KOPT-K1 (cell line): ENCODE measurements around the gene AK1.
"Not testable (repeated sequence)": the region's sequence is repeated elsewhere in the genome, so short reads cannot be mapped to it uniquely, and the experiment has no call there.

Experiments used
- H3K27ac ChIP-seq: fragments of 200-600 bp; sonication (generic); 2 replicates; pipeline ENCODE4 v1.5.1; 2016; ENCODE audit warnings: antibody characterized with exemption, mild to moderate bottlenecking, low read depth, low read length; ENCODE audit not compliant: poor library complexity, severe bottlenecking
- H3K36me3 ChIP-seq: fragments of 200-600 bp; sonication (generic); 2 replicates; pipeline ENCODE4 v1.5.1; 2017; ENCODE audit warnings: antibody characterized with exemption, mild to moderate bottlenecking, low read length, moderate library complexity; ENCODE audit not compliant: insufficient read depth
- H3K9me3 ChIP-seq: fragments of 200-600 bp; sonication (generic); 2 replicates; pipeline ENCODE4 v1.5.1; 2017; ENCODE audit warnings: antibody characterized with exemption, low read length, mild to moderate bottlenecking; ENCODE audit not compliant: insufficient read depth, poor library complexity, severe bottlenecking

AK1 gene

DNA sequence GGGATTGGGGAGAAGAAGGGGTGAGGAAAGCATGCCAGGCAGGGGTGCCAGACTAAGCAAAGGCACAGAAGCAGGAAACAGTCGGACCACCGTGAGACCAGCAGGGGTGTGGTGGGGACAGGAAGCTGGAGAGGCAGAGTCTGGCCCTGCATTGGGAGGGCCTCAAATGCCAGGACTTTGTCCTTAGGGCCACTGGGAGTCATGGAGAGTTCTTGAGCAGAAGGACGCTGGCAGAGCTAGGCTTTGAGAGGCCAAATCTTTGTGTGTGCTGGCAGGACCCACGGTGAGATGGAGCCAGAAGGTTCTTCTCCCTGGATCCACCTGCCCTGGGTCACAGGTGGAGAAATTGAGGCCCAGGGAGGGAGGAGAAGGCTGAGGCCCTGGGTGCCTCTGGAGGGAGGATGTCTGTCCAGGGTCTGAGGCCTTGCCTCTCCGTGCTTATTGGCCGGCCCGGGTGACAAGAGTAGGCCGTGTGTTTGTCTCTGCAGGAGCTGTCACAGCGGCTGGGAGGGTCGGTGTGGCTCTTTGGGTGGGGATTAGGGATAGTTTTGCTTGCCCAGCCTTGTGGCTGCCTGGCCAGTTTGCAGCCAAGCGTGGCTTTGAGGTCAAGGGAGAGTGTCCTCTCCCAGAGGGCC, 21.3 kb downstream of the AK1 start:
- H3K27ac ChIP-seq = no peak overlapping the region
- no peaks in the 10 kb centered on the region for H3K36me3 ChIP-seq
- H3K9me3 ChIP-seq = no peaks in the 10 kb centered on the region

DNA sequence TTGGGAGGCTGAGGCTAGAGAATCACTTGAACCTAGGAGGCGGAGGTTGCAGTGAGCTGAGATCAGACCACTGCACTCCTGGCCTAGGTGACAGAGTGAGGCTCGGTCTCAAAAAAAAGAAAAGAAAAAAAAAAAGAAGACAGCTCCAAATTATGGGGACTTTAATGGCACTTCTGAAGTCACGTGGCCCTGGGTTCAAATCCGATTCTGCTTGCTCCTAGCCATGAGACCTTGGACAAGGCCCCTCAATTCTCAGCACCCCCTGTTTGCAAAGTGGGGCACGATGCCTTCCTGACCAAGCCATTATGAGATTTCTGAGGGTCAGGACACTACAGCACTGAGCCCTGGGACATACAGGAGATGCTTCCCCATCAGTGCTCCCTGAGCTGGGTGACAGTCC, 22.0 kb downstream of the AK1 start:
- Histone ChIP-seq H3K36me3 (no peaks in the 10 kb centered on the region), H3K27ac (no peak overlapping the region)

DNA sequence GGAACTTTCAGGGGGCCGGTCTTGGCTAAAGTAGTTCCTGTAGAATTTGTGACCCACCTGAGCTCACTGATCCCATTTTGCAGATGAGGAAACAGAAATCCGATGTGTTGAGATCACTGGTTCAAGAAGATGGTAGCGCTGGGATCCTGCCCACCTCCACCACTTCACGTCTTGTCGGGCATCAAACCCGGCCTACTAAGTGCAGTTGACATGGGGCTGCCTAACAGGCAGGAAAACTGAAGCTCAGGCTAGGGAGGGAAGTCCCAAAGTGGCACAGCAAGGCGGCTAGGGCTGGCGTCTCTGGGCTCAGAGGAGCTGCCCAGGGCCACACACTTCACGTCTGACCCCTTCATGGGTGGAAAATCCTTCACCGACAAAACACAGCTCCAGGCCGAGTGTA, 22.5 kb downstream of the AK1 start:
- no peaks in the 10 kb centered on the region for H3K36me3 ChIP-seq
- H3K27ac ChIP-seq = no peak overlapping the region
- peaks cover 1% of the 10 kb centered on the region for H3K9me3 ChIP-seq

More for the DNA sequence above, 22.0 kb downstream of the AK1 start:
- no peaks in the 10 kb centered on the region for H3K9me3 ChIP-seq

DNA sequence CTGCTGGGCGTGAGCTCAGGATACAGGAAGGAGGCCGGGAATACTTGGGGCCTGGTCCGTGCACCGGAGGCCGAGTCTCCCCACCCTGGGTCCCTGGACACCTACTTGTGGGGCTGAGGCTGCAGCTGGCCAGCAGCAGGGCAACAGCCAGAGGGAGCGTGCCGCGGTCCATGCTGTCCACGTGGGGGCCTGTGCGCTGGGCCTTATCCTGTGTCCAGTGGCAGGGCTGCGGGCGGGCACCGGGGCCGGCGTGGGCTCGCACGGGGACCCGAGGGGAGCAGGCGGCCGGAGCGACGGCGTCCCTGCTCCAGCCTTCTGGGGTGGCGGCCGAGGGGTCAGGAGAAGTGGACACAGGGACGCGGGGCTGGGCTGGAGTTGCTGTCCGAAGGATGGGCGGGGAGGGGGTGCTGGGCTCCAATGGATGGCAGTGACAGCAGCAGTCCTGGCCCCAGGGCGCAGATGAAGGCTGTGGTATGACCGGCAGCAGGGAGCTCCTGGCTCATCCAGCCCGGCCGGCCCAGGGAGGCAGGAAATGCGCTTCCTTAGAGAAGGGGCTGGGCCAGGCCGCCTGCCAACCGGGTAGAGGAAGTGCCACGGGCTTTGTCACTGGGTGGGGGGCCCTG, 23.2 kb downstream of the AK1 start, which contains the start of gene ENG:
Gene ENG (minus strand): TSS at position 475 of the 623 bp plus-strand sequence. CDS start 303 bp downstream, at position 172.
- Histone ChIP-seq H3K27ac (no peak within 1 kb of the TSS), H3K36me3 (no peaks in the 10 kb centered on the region), H3K9me3 (peaks cover 8% of the 10 kb centered on the region)

DNA sequence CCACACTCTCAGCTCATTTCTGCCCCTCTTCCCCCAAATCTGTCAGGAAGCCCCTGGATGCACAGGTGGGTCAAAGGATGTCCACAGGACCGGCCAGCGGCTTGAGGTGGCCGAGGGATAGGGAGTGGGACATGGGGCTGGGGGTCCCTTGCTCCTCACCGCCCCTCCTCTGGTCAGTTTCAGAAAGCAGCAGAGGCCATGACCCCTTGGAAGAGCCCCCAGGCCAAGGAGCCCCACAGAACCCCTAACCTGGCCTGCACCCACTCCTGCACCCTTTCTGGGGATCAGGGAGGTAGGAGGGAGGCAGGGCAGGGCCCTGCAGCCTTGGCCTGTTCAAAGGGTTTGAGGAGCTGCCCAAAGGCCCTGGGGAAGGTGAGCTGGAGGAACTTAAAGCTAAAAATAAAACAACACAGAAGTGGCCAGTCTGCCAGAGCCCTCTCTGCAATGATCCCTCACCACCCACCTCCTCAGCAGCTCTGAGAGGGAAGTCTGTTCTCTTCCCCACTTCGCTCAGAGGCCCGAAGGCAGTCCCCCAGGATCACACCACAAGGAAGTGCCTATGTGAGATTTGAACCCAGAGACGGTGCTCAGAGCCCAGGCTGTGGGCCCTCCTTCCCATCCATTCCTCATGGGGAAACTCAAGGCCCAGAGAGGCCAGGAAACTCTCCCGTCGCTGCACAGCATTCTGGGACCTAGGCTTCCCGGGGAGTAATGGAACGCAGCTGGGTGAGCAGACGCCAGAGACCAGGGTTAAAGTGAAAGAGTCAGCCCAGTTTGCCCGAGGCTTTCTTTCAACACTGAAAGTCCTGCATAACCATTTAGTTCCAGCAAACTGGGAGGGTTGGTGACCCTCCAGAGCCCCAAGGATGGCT, 23.9 kb downstream of the AK1 start:
- no peak overlapping the region for H3K27ac ChIP-seq
- H3K36me3 ChIP-seq = no peaks in the 10 kb centered on the region
- peaks cover 14% of the 10 kb centered on the region for H3K9me3 ChIP-seq

DNA sequence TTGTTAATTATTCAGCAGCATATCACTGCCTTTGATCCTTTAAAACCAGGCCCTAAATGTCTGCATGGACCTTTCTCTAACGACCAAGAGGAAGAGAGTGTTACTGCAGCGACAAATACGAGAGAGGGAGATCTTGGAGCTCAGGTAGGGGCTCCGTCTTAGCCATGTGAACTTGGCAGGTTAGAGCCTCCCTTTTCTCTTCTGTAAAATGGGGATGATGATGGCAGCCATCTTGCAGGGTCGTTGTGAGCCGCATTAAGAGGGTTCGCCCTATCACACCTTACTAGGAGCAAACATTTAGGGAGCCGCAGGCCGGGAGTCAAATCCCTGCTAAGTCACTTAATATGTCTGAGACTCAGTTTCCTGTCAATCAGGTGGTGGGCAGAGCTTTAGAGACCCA, 24.6 kb downstream of the AK1 start:
- Histone ChIP-seq H3K9me3 (peaks cover 14% of the 10 kb centered on the region), H3K36me3 (no peaks in the 10 kb centered on the region), H3K27ac (no peak overlapping the region)

DNA sequence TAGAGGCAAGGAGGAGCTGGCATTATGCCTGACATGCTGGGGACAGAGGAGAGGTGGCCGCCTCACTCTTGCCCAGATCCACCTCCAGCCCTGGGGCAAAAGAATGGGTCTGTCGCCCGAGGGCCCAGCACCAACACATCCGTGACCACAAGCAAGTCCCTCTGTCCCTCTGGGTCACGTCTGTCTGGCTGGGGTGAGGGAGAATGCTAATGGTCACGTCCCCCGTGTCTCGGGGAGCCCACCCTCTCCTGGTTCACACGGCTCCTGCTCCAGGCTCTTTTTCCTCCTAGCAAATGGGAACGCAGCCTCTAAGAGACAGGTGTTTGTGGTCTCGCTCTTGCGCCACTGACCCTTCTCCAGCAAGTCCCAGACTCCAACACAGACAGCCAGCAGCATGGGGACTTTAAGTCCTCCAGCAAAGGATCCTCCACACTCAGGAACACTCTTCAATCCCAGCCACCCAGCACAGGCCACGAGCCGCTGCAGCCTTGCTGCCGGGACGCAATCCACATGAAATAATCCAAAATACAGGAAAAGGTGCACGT, 27.1 kb downstream of the AK1 start:
- H3K27ac ChIP-seq = no peak overlapping the region
- no peaks in the 10 kb centered on the region for H3K36me3 ChIP-seq
- peaks cover 14% of the 10 kb centered on the region for H3K9me3 ChIP-seq

DNA sequence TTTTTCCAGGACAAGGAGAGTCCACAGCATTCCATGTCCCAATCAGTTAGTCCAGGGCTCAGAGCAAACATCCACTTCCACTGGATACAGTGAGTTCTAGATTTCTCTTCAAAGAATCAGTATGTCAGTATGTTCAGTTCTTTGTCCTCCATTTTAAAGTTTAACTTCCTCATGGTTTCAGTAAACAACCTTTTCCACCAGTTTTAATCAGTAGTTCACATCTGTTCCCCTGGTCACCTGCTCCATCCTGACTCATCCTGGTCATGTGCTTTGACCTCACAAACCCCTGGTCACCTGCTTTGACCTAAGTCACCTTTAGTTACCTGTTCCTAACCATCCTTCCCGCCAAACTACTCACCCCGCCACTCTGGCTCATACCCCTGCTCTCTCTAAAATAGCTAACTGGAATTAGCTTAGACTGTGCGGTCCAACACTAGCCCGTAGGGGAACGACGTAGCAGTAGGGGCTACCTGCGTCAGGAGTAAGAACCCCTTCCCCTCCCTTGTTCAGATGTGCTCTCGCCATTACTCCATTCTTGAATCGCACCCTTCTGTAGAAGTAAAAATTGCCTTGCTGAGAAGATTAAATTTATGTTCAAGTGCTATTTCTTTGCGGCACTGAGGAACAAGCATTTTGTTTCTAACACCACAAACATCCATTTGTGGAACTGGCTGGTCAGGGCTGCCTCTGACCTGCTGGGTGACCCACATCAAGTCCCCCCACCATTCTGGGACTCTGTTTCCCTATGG, 28.5 kb downstream of the AK1 start:
- H3K36me3 ChIP-seq = no peaks in the 10 kb centered on the region
- H3K27ac ChIP-seq = no peak overlapping the region
- peaks cover 14% of the 10 kb centered on the region for H3K9me3 ChIP-seq

DNA sequence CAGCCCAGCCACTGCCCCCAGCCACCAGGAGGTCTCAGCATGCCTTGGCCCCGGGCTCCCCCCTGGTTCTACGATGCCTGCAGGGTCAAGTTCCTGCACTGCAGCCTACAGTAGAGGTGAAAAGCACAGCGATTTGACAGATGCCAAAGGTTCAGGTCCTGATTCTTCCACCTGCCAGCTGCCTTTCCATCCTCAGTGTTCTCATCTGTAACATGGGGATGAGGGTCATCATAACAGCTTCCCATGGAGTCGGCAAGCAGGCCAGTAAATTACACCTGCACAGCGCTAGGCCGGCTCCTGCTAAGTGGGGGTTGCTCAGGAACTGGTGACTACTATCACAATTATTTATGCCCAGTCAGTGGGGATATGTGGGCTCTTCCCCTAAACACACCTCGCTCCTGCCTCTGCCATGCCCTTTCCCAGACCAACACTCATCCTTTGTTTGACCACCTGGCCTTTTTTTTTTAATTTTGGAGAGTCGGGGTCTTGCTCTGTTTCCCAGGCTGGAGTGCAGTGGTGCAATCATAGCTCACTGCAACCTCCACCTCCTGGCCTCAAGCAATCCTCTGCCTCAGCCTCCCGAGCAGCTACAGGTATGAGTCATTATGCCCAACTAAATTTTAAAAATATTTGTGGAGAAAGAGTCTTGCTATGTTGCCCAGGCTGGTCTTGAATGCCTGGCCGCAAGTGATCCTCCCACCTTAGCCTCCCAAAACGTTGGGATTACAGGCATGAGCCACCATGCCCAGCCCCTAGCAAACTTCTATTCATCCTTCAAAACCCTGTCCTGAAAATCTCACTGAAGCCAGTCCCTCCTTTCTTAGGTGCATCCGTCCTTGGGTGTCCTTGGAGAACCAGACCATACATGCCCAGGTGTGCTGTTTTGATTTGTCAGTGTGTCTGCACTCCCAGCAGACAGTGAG, 29.4 kb downstream of the AK1 start:
- Histone ChIP-seq H3K9me3 (peaks cover 14% of the 10 kb centered on the region), H3K36me3 (no peaks in the 10 kb centered on the region)

DNA sequence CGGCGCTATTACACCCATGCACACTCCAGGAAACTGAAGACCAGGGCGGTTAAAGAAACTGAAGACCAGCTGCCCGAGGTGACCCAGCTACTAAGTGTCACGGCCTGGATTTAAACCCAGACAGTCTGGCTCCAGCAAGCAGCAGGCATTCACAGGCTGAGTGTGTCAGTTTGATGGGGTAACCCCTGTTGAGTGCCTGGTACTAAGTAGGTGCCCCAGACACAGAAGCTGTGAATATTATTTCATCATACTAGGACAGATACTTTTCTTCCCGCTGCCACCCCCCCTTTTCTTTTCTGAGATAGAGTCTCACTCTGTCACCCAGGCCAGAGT, 30.3 kb downstream of the AK1 start:
- H3K9me3 ChIP-seq = peaks cover 14% of the 10 kb centered on the region
- H3K36me3 ChIP-seq = no peaks in the 10 kb centered on the region
- no peak overlapping the region for H3K27ac ChIP-seq

More for the DNA sequence above, 29.4 kb downstream of the AK1 start:
- no peak overlapping the region for H3K27ac ChIP-seq

DNA sequence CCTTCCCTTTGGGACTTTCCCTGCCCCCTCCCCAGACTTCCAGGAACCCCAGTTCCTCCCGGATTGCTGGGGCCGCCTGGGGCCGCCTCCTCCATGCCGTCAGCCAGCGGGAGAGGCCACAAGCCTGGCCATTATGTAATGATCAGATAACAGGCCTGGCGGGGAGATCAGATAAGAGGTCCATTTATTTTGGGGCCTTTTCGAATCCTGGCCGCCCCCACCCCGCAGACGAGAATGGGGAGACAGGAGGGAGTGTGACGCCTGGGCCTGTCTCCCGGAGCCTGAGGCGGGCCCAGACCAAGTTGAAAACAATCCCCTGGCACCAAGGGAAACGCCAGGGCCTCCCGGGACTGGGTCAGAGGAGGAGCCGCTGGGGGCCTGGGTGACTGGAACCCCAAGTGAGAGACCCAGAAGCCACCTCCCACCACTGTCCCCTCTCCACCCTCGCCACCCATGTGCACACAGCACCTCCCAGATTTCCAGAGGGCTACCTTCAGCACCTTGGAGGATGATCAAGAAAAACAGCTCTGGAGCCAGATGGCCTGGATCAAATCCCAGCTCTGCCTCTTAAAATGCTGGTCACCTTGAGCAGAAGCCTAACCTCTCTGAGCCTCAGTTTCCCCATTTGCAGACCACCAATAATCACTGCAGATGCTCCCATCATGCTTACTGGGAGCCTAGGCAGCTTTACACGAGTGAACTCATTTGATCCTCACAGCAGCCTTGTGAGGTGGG, 30.9 kb downstream of the AK1 start:
- H3K27ac ChIP-seq = no peak overlapping the region
- no peaks in the 10 kb centered on the region for H3K36me3 ChIP-seq
- H3K9me3 ChIP-seq = peaks cover 14% of the 10 kb centered on the region

DNA sequence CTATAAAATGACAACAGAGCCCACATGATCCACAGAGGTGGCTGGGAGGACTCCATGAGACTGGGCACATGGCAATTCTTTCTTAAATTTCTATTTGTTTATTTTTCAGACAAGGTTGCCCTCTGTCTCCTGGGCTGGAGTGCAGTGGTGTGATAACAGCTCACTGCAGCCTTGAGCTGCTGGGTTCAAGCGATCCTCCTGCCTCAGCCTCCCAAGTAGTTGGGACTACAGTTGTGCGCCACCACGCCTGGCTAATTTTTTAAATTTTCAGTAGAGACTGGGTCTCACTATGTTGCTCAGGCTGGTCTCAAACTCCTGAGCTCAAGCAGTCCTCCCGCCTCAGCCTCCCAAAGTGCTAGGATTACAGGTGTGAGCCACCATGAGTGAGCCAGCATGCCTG, 31.9 kb downstream of the AK1 start:
- not testable (repeated sequence) for H3K27ac ChIP-seq, H3K36me3 ChIP-seq
- H3K9me3 ChIP-seq = peaks cover 14% of the 10 kb centered on the region

DNA sequence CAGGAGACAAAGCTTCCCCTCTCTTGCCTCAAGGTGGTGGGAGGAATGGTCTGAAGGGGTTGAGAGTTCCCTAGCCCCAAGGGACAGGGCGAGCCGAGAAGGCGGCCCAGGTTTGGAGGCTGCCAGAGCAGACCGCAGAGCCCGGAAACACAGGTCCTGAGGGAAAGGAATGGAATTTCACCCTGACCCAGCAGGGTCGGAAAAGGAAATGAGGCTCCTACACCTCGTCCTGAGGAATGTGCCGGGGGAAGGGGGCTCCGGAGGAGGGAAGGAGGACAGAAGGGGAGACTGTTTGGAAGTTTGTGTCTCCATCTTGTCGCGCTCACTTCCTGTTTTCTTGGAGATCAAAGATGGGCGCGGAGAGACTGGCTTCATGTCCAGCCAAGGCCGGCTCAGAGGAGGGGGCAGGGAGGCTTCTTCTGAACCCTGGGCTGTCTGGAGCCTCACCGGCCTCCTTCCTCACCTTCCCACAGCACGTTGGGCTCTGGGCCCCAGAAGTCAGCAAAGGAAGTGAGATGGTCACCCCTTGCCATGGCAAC, 32.6 kb downstream of the AK1 start:
- Histone ChIP-seq H3K27ac (no peak overlapping the region), H3K36me3 (no peaks in the 10 kb centered on the region), H3K9me3 (peaks cover 12% of the 10 kb centered on the region)
